ENCODE measurements around the gene MSI1. TPM values are rescaled to one million over a fixed set of nuclear protein-coding genes. Genes with fewer than 3 reads are reported as not detected.

MSI1 gene
- total and polyA plus RNA-seq, 12 donors: 1.1 to 9.6 (median 5.5) TPM

DNA sequence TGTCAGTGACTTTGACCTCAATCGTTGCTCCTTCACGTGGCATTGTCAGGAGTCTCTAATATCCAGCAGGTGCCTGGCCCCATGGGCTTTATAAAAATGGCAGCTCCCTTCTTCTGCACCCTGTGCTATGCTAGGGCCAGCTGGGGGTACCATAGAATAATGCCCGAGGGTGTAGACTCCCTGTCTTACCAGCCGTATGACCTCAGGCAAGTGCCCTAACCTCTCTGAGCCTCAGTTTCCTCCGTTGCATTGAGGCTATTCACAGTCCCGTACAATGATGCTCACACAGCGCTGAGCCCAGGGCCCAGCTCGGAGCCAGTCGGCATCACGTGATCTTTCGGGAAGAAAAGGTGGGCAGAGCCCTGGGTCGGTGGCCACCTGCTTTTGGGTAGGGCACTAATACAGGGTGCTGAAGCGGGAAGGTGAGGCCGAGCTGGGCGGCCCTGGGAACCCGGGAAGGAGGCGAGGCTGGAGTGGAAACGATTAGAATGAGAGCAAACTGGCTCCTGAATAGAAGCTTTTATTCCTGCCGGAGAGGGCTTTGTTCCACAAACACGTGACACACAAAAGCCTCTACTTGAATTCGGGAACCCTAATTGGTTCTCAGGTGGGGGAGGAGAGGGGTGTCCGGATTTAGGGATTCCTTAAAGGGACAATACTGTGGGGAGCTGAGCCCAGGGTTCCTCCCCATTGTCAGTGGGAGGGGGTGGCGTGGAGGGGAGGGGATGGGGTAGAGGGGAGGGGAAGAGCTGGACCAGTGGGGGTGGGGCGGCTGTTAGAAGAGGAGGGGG lies 19.9 kb upstream of the MSI1 start:
- WGBS, 2 donors: 9 to 14% methylated on average over 24 of the region's 24 CpGs

DNA sequence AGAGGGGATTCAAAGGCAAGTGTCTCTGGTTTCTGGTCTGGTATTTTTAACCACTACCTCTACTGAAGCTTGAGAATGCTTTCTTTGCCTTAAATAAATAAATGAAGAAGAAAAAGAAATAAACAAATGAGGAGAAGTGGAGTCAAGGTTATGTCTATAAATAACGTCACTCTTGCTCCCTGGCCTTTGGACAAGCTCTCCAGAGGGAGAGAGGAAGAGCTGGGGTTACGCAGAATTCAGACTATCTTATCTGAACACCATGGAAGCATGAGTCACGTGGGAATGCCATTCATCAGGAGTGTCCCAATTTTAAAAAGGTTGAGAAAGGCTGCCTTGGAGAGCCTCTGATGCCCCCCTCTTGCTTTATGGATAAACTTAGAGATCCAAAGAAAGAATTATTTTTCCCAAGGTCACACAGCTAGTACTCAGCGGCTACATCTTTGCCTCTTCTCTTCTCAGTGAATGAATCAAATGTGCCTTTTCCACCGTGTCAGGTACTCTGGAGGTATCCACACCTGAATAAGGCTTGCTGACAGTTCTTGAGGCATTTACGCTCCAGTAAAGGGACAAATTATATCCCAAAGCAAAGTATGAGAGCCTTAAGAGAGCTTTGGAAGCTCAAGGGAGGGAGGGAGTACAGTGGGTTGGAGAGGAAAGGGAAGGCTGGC lies 12.9 kb upstream of the MSI1 start:
- Histone ChIP-seq H3K27me3 (peaks cover 0 to 40% (median 12%) of the 10 kb centered on the region in 7 donors), H3K4me3 (no peak overlapping the region), H3K36me3 (no peaks in the 10 kb centered on the region), H3K9me3 (no peaks in the 10 kb centered on the region), H3K27ac (peak overlapping the region in 8 of 10 donors; percentile 28 to 75 (median 56)), H3K4me1 (peaks cover 0 to 19% (median 8%) of the 10 kb centered on the region in 9 donors)
- 21 to 22% methylated on average over 6 of the region's 6 CpGs for WGBS, 2 donors
- DNase-seq: peak in 1 of 2 donors; percentile 31
- intact Hi-C loops (cut with DNase I): no loop called here
- TF ChIP-seq, protein P1, sequence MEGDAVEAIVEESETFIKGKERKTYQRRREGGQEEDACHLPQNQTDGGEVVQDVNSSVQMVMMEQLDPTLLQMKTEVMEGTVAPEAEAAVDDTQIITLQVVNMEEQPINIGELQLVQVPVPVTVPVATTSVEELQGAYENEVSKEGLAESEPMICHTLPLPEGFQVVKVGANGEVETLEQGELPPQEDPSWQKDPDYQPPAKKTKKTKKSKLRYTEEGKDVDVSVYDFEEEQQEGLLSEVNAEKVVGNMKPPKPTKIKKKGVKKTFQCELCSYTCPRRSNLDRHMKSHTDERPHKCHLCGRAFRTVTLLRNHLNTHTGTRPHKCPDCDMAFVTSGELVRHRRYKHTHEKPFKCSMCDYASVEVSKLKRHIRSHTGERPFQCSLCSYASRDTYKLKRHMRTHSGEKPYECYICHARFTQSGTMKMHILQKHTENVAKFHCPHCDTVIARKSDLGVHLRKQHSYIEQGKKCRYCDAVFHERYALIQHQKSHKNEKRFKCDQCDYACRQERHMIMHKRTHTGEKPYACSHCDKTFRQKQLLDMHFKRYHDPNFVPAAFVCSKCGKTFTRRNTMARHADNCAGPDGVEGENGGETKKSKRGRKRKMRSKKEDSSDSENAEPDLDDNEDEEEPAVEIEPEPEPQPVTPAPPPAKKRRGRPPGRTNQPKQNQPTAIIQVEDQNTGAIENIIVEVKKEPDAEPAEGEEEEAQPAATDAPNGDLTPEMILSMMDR (IDR thresholded peaks at IDR 0.05): no peak
- ATAC-seq: peak; percentile 67 to 97 (median 89)

More for the DNA sequence above, 19.9 kb upstream of the MSI1 start:
- DNase-seq: no peak
- peak in 2 of 8 donors; percentile 11 to 35 for ATAC-seq
- H3K36me3 ChIP-seq: no peaks in the 10 kb centered on the region
- H3K4me3 ChIP-seq: peak overlapping the region in 3 of 10 donors; percentile 5 to 24 (median 20)
- TF ChIP-seq, protein P1 (IDR thresholded peaks at IDR 0.05): no peak
- no peaks in the 10 kb centered on the region for H3K4me1 ChIP-seq
- intact Hi-C loops (cut with DNase I): no loop called here
- no peaks in the 10 kb centered on the region for H3K9me3 ChIP-seq
- peaks cover 0 to 30% (median 17%) of the 10 kb centered on the region in 7 donors for H3K27me3 ChIP-seq
- no peak overlapping the region for H3K27ac ChIP-seq

DNA sequence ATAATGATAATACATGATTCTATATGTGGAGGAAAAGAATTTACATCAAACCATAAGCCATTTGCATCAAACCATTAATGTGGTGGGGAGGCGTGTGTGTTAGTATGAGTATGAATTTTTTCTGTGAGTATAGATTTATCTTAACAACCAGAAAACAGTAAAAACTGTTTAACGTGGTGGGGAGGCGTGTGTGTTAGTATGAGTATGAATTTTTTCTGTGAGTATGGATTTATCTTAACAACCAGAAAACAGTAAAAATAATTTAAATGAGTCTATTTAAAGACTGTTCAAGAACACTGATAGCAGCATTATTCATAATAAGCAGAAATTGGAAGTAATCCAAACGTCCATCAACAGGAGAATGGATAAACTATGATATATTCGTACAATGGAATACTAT lies 9.1 kb upstream of the MSI1 start:
- intact Hi-C loops (cut with DNase I): no loop called here

DNA sequence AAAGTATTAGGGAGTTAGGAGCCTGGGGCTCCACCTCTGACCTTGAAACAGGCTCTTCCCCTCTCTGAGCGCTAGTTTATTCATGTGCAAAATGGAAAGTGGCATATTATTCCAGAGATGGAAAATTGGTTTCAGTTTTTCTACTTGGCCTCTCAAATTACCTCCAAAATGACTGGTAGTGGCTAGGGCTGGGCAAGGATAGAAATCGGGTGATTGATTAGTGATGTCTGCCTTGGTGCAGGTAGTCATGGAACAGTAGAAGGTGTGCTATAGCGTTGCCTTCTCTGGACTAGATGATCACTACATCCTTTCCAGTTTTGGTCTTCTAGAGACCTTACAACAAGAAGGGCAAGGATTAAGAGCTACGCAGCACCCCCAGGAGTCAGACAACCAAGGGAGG lies 8.6 kb upstream of the MSI1 start:
- intact Hi-C loops (cut with DNase I): no loop called here
- no peaks in the 10 kb centered on the region for H3K9me3 ChIP-seq
- H3K27ac ChIP-seq: no peak overlapping the region
- WGBS, 2 donors: 88 to 94% methylated on average over 4 of the region's 4 CpGs
- no peaks in the 10 kb centered on the region for H3K36me3 ChIP-seq
- peaks cover 0 to 17% (median 8%) of the 10 kb centered on the region in 9 donors for H3K4me1 ChIP-seq
- H3K4me3 ChIP-seq: no peak overlapping the region
- TF ChIP-seq, protein P1 (IDR thresholded peaks at IDR 0.05): no peak
- DNase-seq (no peak), ATAC-seq (no peak)
- H3K27me3 ChIP-seq: peaks cover 0 to 65% (median 20%) of the 10 kb centered on the region in 7 donors

More for the DNA sequence above, 9.1 kb upstream of the MSI1 start:
- no peak for DNase-seq
- H3K36me3 ChIP-seq: no peaks in the 10 kb centered on the region
- H3K9me3 ChIP-seq: no peaks in the 10 kb centered on the region
- peaks cover 0 to 19% (median 8%) of the 10 kb centered on the region in 9 donors for H3K4me1 ChIP-seq
- H3K27me3 ChIP-seq: peaks cover 0 to 61% (median 18%) of the 10 kb centered on the region in 7 donors
- no peak for ATAC-seq
- no peak overlapping the region for H3K4me3 ChIP-seq
- TF ChIP-seq, protein P1 (IDR thresholded peaks at IDR 0.05): no peak
- no peak overlapping the region for H3K27ac ChIP-seq
- WGBS, 2 donors: 57% methylated on average over 5 of the region's 5 CpGs
